Progenitor cell of endocrine pancreas (in vitro differentiated cells): ENCODE data around the gene RHOD. TPM values are rescaled to one million over a fixed set of nuclear protein-coding genes. Genes with fewer than 3 reads are reported as not detected.

Experiments used
- DNase-seq: peaks from one replicate; pipeline ENCODE4 v3.0.0; 2021; ENCODE audit warnings: low spot score; ENCODE audit not compliant: unreplicated experiment
- H3K27ac Mint-ChIP-seq: 2 replicates; pipeline ENCODE4 v1.8.0; 2021; ENCODE audit warnings: mild to moderate bottlenecking, moderate library complexity, mixed read lengths
- H3K27me3 Mint-ChIP-seq: 2 replicates; pipeline ENCODE4 v1.8.0; 2021; ENCODE audit warnings: mixed read lengths
- H3K36me3 Mint-ChIP-seq: 2 replicates; pipeline ENCODE4 v1.8.0; 2022; ENCODE audit warnings: mixed read lengths; ENCODE audit not compliant: insufficient read depth
- H3K4me1 Mint-ChIP-seq: 2 replicates; pipeline ENCODE4 v1.8.0; 2021; ENCODE audit warnings: low read depth, mixed read lengths
- H3K4me3 Mint-ChIP-seq: 2 replicates; pipeline ENCODE4 v1.8.0; 2021; ENCODE audit warnings: low read depth, mild to moderate bottlenecking, moderate library complexity, mixed read lengths
- H3K9me3 Mint-ChIP-seq: 2 replicates; pipeline ENCODE4 v1.8.0; 2021; ENCODE audit warnings: low read depth, mixed read lengths
- CTCF ChIP-seq: fragments of 200-600 bp; sonication (generic); IDR thresholded peaks from one replicate; pipeline ENCODE4 v1.5.0; 2021; ENCODE audit warnings: antibody characterized with exemption, mild to moderate bottlenecking; ENCODE audit not compliant: unreplicated experiment
- total RNA-seq: library from RNA; stranded (reverse); gene quantifications from 2 replicates; pipeline ENCODE4 v1.2.1, GENCODE V29; 2021

RHOD gene
- total RNA-seq, 1 donor from 2014 or later: 16.4 TPM

- no peaks in the 10 kb centered on the region for H3K36me3 Mint-ChIP-seq
- no peak for TF ChIP-seq CTCF
- no peaks in the 10 kb centered on the region for H3K4me1 Mint-ChIP-seq
- DNase-seq: no peak
- no peak overlapping the region for H3K4me3 Mint-ChIP-seq
- H3K27ac Mint-ChIP-seq: no peak overlapping the region
- H3K9me3 Mint-ChIP-seq: no peaks in the 10 kb centered on the region
- H3K27me3 Mint-ChIP-seq: peaks cover 61% of the 10 kb centered on the region
These were observed 32.7 kb upstream of the RHOD start for GRCh38 chr11:67023957-67024353.

DNA sequence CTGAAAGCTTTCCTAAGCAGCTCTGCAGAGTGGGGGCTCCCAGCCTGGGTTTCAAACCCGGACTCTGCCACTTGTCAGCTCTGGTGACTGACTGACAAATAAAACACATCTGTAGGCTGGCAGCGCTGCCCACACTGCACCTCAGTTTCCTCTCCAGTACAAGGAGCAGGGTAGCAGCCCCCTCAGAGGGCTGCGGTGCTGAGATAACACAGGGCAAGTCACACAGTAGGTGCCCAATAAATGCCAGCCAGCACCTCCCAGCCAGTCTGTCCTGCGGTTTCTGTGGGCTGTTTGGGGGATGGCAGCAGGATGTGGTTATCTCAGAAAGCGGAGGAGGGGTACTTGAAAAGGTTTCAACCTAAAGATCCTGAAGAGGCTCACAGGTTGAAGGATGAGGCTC is 32.2 kb upstream of the RHOD start:
- peak overlapping the region; percentile 16 for H3K4me3 Mint-ChIP-seq
- H3K36me3 Mint-ChIP-seq: no peaks in the 10 kb centered on the region
- H3K27ac Mint-ChIP-seq: no peak overlapping the region
- H3K4me1 Mint-ChIP-seq: no peaks in the 10 kb centered on the region
- H3K9me3 Mint-ChIP-seq: no peaks in the 10 kb centered on the region
- no peak for DNase-seq
- no peak for TF ChIP-seq CTCF
- peaks cover 62% of the 10 kb centered on the region for H3K27me3 Mint-ChIP-seq

DNA sequence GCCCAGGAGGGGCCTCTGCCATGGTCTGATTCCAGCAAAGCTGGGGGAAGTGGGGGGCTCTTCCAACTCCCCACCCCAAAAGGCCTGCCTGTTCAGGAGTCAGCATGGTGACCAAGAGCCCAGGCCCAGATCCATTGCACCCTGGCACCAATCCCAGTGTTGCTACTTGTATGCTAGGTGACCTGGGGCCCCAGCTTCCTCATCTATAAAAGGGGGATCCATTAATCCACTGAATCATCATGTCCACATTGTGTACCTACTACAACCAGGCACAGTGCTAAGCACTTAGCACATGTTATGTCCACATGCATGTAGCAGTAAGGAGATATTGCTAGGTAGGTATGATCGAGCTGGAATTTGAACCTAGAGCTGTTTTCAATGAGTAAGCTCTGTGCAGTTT is 31.7 kb upstream of the RHOD start:
- no peaks in the 10 kb centered on the region for H3K9me3 Mint-ChIP-seq
- no peak overlapping the region for H3K27ac Mint-ChIP-seq
- H3K36me3 Mint-ChIP-seq: no peaks in the 10 kb centered on the region
- no peak for TF ChIP-seq CTCF
- DNase-seq: no peak
- no peak overlapping the region for H3K4me3 Mint-ChIP-seq
- H3K4me1 Mint-ChIP-seq: no peaks in the 10 kb centered on the region
- H3K27me3 Mint-ChIP-seq: peaks cover 62% of the 10 kb centered on the region

- no peak for TF ChIP-seq CTCF
- DNase-seq: no peak
- Mint-ChIP-seq H3K27ac (no peak overlapping the region), H3K4me1 (no peaks in the 10 kb centered on the region), H3K36me3 (no peaks in the 10 kb centered on the region), H3K27me3 (peaks cover 58% of the 10 kb centered on the region), H3K4me3 (no peak overlapping the region), H3K9me3 (no peaks in the 10 kb centered on the region)
These were observed 30.9 kb upstream of the RHOD start for GRCh38 chr11:67025750-67026149.

DNA sequence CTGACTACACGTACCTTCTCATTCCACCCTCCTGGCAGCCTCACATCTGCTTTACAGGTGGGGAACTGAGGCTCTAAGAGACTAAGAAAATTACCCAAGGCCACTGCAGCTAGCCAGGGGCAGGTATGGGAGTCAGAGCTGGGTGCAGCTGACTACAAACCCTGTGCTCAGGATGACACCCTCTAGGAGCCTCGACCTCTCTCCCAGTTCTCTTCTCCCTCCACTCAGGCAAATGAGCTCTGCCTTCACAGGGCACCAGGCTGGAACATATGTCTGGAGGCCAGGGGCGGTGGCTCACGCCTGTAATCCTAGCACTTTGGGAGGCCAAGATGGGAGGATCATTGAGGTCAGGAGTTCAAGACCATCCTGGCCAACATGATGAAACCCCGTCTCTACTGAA is 29.7 kb upstream of the RHOD start:
- H3K9me3 Mint-ChIP-seq: no peaks in the 10 kb centered on the region
- H3K4me3 Mint-ChIP-seq: no peak overlapping the region
- H3K27me3 Mint-ChIP-seq: peaks cover 51% of the 10 kb centered on the region
- TF ChIP-seq CTCF: no peak
- no peaks in the 10 kb centered on the region for H3K36me3 Mint-ChIP-seq
- no peak for DNase-seq
- peaks cover 3% of the 10 kb centered on the region for H3K4me1 Mint-ChIP-seq
- H3K27ac Mint-ChIP-seq: no peak overlapping the region
